Mesendoderm (in vitro differentiated cells): ENCODE measurements around the gene KMT2A. TPM values are rescaled to one million over a fixed set of nuclear protein-coding genes. Genes with fewer than 3 reads are reported as not detected.

Experiments used
- DNase-seq: peaks from one replicate; pipeline ENCODE4 v3.0.0; 2013
- H2AK5ac ChIP-seq: 2 replicates; pipeline ENCODE4 v1.6.1; 2013; ENCODE audit warnings: low read length, inconsistent platforms
- H2BK120ac ChIP-seq: 2 replicates; pipeline ENCODE4 v1.6.1; 2013; ENCODE audit warnings: low read depth, mild to moderate bottlenecking, low read length, moderate library complexity, mixed read lengths
- H2BK15ac ChIP-seq: replicated peaks from 2 replicates; pipeline ENCODE4 v1.6.1; 2013; ENCODE audit warnings: low read depth, mild to moderate bottlenecking, moderate library complexity
- H2BK5ac ChIP-seq: 2 replicates; pipeline ENCODE4 v1.6.1; 2013; ENCODE audit warnings: low read length, inconsistent platforms
- H3K18ac ChIP-seq: 2 replicates; pipeline ENCODE4 v1.6.1; 2013; ENCODE audit warnings: mild to moderate bottlenecking, low read length, mixed read lengths
- H3K23ac ChIP-seq: one replicate; pipeline ENCODE4 v1.6.1; 2013; ENCODE audit warnings: low read length
- H3K27ac ChIP-seq: 2 replicates; pipeline ENCODE4 v1.5.1; 2013; ENCODE audit warnings: low read depth, mild to moderate bottlenecking, inconsistent platforms, low read length, moderate library complexity
- H3K27me3 ChIP-seq: 2 replicates; pipeline ENCODE4 v1.6.1; 2013; ENCODE audit warnings: low read length, control low read depth, mild to moderate bottlenecking, inconsistent platforms; ENCODE audit not compliant: insufficient read depth, poor library complexity
- H3K36me3 ChIP-seq: 2 replicates; pipeline ENCODE4 v1.6.1; 2013; ENCODE audit warnings: low read length, inconsistent platforms; ENCODE audit not compliant: control insufficient read depth, insufficient read depth
- H3K4ac ChIP-seq: one replicate; pipeline ENCODE4 v1.6.1; 2013; ENCODE audit warnings: low read depth, mild to moderate bottlenecking, low read length, moderate library complexity
- H3K4me1 ChIP-seq: 2 replicates; pipeline ENCODE4 v1.6.1; 2013; ENCODE audit warnings: low read depth, low read length, inconsistent platforms; ENCODE audit not compliant: control insufficient read depth
- H3K4me2 ChIP-seq: 2 replicates; pipeline ENCODE4 v1.6.1; 2013; ENCODE audit warnings: low read length
- H3K4me3 ChIP-seq: 2 replicates; pipeline ENCODE4 v1.5.1; 2013; ENCODE audit warnings: mild to moderate bottlenecking, low read length
- H3K56ac ChIP-seq: one replicate; pipeline ENCODE4 v1.6.1; 2013; ENCODE audit warnings: low read length
- H3K79me1 ChIP-seq: 2 replicates; pipeline ENCODE4 v1.6.1; 2013; ENCODE audit warnings: low read length, inconsistent platforms
- H3K79me2 ChIP-seq: 2 replicates; pipeline ENCODE4 v1.6.1; 2013; ENCODE audit warnings: mild to moderate bottlenecking, low read length; ENCODE audit not compliant: control insufficient read depth, insufficient read depth
- H3K9ac ChIP-seq: 2 replicates; pipeline ENCODE4 v1.6.1; 2013; ENCODE audit warnings: low read length, inconsistent platforms
- H4K5ac ChIP-seq: one replicate; pipeline ENCODE4 v1.6.1; 2013; ENCODE audit warnings: low read length
- H4K8ac ChIP-seq: one replicate; pipeline ENCODE4 v1.6.1; 2013; ENCODE audit warnings: low read depth, mild to moderate bottlenecking, control low read depth, low read length, moderate library complexity
- WGBS: extraction: QIAGEN DNeasy Blood & Tissue Kit; methylation state at CpG from one replicate; pipeline ENCODE4 v1.1.7; 2013; ENCODE audit warnings: low lambda C conversion rate, missing lambda C conversion rate; ENCODE audit not compliant: insufficient coverage; ENCODE audit errors: extremely low coverage; 5-methylcytosine and 5-hydroxymethylcytosine counted together
- polyA plus RNA-seq, 2 experiments: library from polyadenylated mRNA; stranded (reverse); fragments of 200-250 nt; gene quantifications; one replicate each; pipeline ENCODE4 v1.2.3, GENCODE V29; 2013

The KMT2A gene
- polyA plus RNA-seq (2013, experiment 1 of 2): 14.3 TPM
- polyA plus RNA-seq (2013, experiment 2 of 2): 14.4 TPM

GRCh38 chr11:118435893-118436624 lies at the start of gene KMT2A:
Gene KMT2A, plus strand, starts transcription at chr11:118436492. Its CDS starts 21 bp downstream, at chr11:118436513.
- H3K56ac ChIP-seq: peak within 1 kb of the TSS; percentile 95
- WGBS: no CpG with 5 or more reads among the region's 83 CpGs

GRCh38 chr11:118396097-118396501 lies 40.2 kb upstream of the KMT2A start:
- Histone ChIP-seq H3K36me3 (peaks cover 2% of the 10 kb centered on the region), H3K23ac (no peak overlapping the region), H3K9ac (no peak overlapping the region), H3K4ac (no peak overlapping the region), H2BK120ac (no peak overlapping the region), H4K8ac (no peak overlapping the region), H3K27ac (no peak overlapping the region), H3K79me2 (no peaks in the 10 kb centered on the region), H3K4me2 (no peak overlapping the region), H2AK5ac (no peak overlapping the region), H3K4me3 (no peak overlapping the region), H2BK5ac (no peak overlapping the region), H3K18ac (no peak overlapping the region), H2BK15ac (no peak overlapping the region), H4K5ac (no peak overlapping the region), H3K56ac (no peak overlapping the region), H3K79me1 (peaks cover 2% of the 10 kb centered on the region), H3K27me3 (no peaks in the 10 kb centered on the region), H3K4me1 (no peaks in the 10 kb centered on the region)
- no CpG with 5 or more reads among the region's 6 CpGs for WGBS
- no peak for DNase-seq

More at GRCh38 chr11:118435893-118436624, at the start of gene KMT2A:
- Histone ChIP-seq H4K8ac (peak within 1 kb of the TSS; percentile 58), H3K27ac (peak within 1 kb of the TSS; percentile 93), H3K79me1 (peaks cover 12% of the 10 kb centered on the region), H3K4me1 (peaks cover 3% of the 10 kb centered on the region), H2BK120ac (peak within 1 kb of the TSS; percentile 33), H3K9ac (peak within 1 kb of the TSS; percentile 96), H3K27me3 (no peaks in the 10 kb centered on the region), H2BK15ac (no peak within 1 kb of the TSS), H3K23ac (peak within 1 kb of the TSS; percentile 76), H3K4ac (peak within 1 kb of the TSS; percentile 97), H3K18ac (peak within 1 kb of the TSS; percentile 96), H3K36me3 (no peaks in the 10 kb centered on the region), H2BK5ac (peak within 1 kb of the TSS; percentile 64), H3K79me2 (peaks cover 40% of the 10 kb centered on the region), H4K5ac (no peak within 1 kb of the TSS), H2AK5ac (no peak within 1 kb of the TSS), H3K4me3 (peak within 1 kb of the TSS; percentile 82), H3K4me2 (peak within 1 kb of the TSS; percentile 98)
- DNase-seq: peak; percentile 99

GRCh38 chr11:118397448-118397847 lies 38.8 kb upstream of the KMT2A start:
- H2AK5ac ChIP-seq: no peak overlapping the region
- H3K4me3 ChIP-seq: no peak overlapping the region
- no peak overlapping the region for H3K23ac ChIP-seq
- H3K27me3 ChIP-seq: no peaks in the 10 kb centered on the region
- no peak overlapping the region for H2BK120ac ChIP-seq
- no peak for DNase-seq
- H3K4me2 ChIP-seq: no peak overlapping the region
- peaks cover 10% of the 10 kb centered on the region for H3K79me2 ChIP-seq
- no peaks in the 10 kb centered on the region for H3K4me1 ChIP-seq
- no peak overlapping the region for H4K5ac ChIP-seq
- H3K18ac ChIP-seq: no peak overlapping the region
- no peak overlapping the region for H3K27ac ChIP-seq
- peaks cover 2% of the 10 kb centered on the region for H3K36me3 ChIP-seq
- H3K79me1 ChIP-seq: peaks cover 6% of the 10 kb centered on the region
- no peak overlapping the region for H3K9ac ChIP-seq
- H4K8ac ChIP-seq: no peak overlapping the region
- no peak overlapping the region for H2BK15ac ChIP-seq
- H3K4ac ChIP-seq: no peak overlapping the region
- H2BK5ac ChIP-seq: no peak overlapping the region
- H3K56ac ChIP-seq: no peak overlapping the region

- no peak overlapping the region for H3K27ac ChIP-seq
- no peaks in the 10 kb centered on the region for H3K27me3 ChIP-seq
- no peak overlapping the region for H4K5ac ChIP-seq
- H3K4me3 ChIP-seq: no peak overlapping the region
- no peak overlapping the region for H2AK5ac ChIP-seq
- no peak overlapping the region for H3K56ac ChIP-seq
- no peak overlapping the region for H3K4ac ChIP-seq
- no peak overlapping the region for H3K18ac ChIP-seq
- H3K79me1 ChIP-seq: peaks cover 6% of the 10 kb centered on the region
- H2BK120ac ChIP-seq: no peak overlapping the region
- no peak overlapping the region for H3K4me2 ChIP-seq
- no peak for DNase-seq
- H2BK15ac ChIP-seq: no peak overlapping the region
- no peaks in the 10 kb centered on the region for H3K4me1 ChIP-seq
- peaks cover 20% of the 10 kb centered on the region for H3K79me2 ChIP-seq
- H3K23ac ChIP-seq: no peak overlapping the region
- WGBS: no CpG with 5 or more reads among the region's 3 CpGs
- peaks cover 2% of the 10 kb centered on the region for H3K36me3 ChIP-seq
- no peak overlapping the region for H2BK5ac ChIP-seq
- H3K9ac ChIP-seq: no peak overlapping the region
- H4K8ac ChIP-seq: no peak overlapping the region
Observed at GRCh38 chr11:118398791-118399559, 37.3 kb upstream of the KMT2A start.

DNA sequence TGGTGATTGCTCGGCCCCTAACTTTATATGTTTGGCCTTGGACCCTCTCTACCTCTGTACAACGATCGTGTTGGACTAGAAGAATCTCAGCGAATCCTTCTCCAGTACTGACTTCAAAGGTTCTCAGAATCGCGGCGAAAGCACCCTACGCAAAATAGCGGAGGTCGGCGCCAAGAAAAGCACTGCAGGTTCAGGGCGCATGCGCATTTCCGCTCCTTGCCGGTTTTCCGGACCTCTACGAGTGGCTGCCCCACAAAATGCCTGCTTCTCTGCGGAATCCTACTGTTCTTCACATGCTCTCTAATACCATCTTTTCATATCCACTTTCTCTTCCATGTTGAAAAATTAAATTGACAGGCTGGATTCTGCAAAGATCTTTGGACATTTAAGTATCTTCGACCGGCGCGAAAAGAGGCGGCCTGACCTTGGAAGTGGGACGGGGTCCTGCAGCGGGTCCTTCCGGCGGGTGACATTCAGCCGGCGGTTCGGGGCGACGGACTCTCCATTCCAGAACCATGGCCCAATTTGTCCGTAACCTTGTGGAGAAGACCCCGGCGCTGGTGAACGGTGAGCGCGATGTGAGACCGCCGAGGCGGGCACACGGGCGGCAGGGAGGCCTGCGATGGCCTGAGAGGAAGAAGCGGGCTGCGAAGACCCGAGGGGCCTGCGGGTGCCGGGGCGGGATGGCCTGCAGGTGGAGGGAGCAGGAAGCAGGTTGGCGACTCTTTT lies 35.0 kb upstream of the KMT2A start, which contains the start of gene ATP5MG:
Gene ATP5MG (plus strand): TSS at position 456 of the 729 bp plus-strand sequence. CDS start 60 bp downstream, at position 516.
- Histone ChIP-seq H3K79me2 (peaks cover 31% of the 10 kb centered on the region), H3K18ac (peak within 1 kb of the TSS; percentile 43), H2BK5ac (no peak within 1 kb of the TSS), H3K56ac (peak within 1 kb of the TSS; percentile 86), H3K23ac (no peak within 1 kb of the TSS), H2BK15ac (no peak within 1 kb of the TSS), H3K27me3 (no peaks in the 10 kb centered on the region), H3K27ac (peak within 1 kb of the TSS; percentile 60), H3K4me3 (peak within 1 kb of the TSS; percentile 97), H2BK120ac (no peak within 1 kb of the TSS), H3K79me1 (peaks cover 6% of the 10 kb centered on the region), H4K5ac (peak within 1 kb of the TSS; percentile 59), H4K8ac (no peak within 1 kb of the TSS), H2AK5ac (peak within 1 kb of the TSS; percentile 83), H3K9ac (peak within 1 kb of the TSS; percentile 82), H3K4me2 (peak within 1 kb of the TSS; percentile 93), H3K36me3 (no peaks in the 10 kb centered on the region), H3K4ac (peak within 1 kb of the TSS; percentile 72), H3K4me1 (no peaks in the 10 kb centered on the region)
- DNase-seq: peak; percentile 91
- no CpG with 5 or more reads among the region's 51 CpGs for WGBS
